ENCODE data around the gene OR6P1.

The OR6P1 gene

DNA sequence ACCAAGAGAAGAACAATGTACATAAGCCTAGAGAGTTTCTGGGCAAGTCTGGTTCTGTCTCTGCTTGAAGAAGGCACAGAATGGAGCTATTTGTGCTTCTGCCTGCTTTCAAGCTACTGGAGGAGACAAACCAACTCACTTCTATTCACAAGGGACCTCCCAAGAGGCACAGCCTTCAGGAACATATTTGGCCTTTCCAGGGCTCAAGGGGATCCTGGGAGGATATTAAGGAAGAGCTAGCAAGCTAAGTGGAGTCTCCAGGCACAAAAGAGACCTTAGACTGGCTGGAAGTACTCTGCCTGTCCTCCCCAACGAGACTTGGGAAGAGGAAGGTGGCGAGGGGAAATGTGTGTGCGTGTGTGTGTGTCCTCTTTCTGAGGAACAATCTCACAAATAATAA, 16.0 kb downstream of the OR6P1 start, which contains the start of gene OR6Y1:
OR6Y1 (minus strand) TSS at position 54 of the 400 bp plus-strand sequence. CDS start 6,300 bp downstream, outside the sequence.
- no peak for DNase-seq (ENCODE audit: low read depth in 1 of 2, low spot score in 1 of 2)
- no peak for TF ChIP-seq JUND (IDR thresholded peaks at IDR 0.05; ENCODE audit: low read depth)
- in situ Hi-C loops (cut with HindIII; ENCODE audit: low pct_unique_long_range_greater_than_20kb, low sequenced_read_pairs) = no loop called here

DNA sequence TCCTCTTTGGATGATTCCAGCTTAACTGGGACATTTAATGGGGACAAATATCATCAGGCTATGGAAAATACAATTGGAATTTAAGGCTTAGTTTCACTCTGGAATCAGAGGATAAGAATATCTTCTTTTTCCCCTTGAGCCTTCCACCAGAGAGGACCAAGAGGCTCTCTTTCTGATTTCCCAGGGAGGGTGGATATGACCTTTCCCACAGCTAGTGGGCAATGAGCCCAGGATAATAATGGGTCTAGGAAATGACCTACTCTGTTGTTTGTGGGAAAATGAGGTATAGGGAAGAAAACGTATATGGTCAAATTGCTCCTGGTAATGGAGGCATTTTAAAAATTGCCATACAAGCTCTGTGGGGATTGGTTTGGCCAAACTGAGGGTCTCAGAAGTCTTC, 18.1 kb downstream of the OR6P1 start:
- DNase-seq (ENCODE audit: low read depth in 1 of 2, low spot score in 1 of 2) = no peak
- in situ Hi-C loops (cut with HindIII; ENCODE audit: low pct_unique_long_range_greater_than_20kb, low sequenced_read_pairs) = no loop called here
- no peak for TF ChIP-seq JUND (IDR thresholded peaks at IDR 0.05; ENCODE audit: low read depth)

DNA sequence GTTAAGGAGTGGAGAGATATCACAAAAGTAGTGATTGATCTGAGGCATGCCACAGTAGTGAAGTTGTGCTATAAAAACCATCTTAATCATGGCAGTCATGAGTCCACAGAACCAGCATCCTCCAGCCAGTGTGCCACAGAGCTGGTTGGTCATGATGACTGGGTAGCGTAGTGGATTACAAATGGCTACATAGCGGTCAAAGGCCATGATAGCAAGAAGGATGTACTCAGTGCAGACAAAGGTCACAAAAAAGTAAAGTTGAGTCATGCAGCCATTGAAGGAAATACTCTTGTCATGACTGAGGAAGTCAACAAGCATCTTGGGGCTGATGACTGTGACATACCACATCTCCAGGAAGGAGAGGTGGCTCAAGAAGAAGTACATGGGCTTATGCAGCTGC, 22.8 kb downstream of the OR6P1 start:
- no peak for TF ChIP-seq JUND (IDR thresholded peaks at IDR 0.05; ENCODE audit: low read depth)
- in situ Hi-C loops (cut with HindIII; ENCODE audit: low pct_unique_long_range_greater_than_20kb, low sequenced_read_pairs) = no loop called here
- DNase-seq (ENCODE audit: low read depth in 1 of 2, low spot score in 1 of 2) = no peak

DNA sequence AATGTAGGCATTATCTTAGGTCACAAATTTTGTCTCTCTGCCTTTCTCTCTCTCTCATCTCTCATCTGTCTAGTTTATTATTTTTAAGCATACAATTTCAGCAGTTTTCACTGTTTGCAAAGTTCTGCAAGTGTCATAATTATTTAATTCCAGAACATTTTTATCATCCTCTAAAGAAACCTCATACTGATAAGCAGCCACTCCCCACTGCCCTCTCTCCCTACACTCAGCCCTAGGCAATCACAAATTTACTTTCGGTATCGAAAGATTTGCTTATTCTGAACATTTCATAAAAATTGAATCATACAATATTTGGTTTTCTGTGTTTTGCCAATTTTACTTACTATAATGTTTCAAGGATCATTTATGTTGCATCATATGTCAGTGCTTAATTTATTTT, 32.8 kb downstream of the OR6P1 start:
- no peak for DNase-seq (ENCODE audit: low read depth in 1 of 2, low spot score in 1 of 2)
- TF ChIP-seq JUND (IDR thresholded peaks at IDR 0.05; ENCODE audit: low read depth) = no peak
- in situ Hi-C loops (cut with HindIII; ENCODE audit: low pct_unique_long_range_greater_than_20kb, low sequenced_read_pairs) = no loop called here

DNA sequence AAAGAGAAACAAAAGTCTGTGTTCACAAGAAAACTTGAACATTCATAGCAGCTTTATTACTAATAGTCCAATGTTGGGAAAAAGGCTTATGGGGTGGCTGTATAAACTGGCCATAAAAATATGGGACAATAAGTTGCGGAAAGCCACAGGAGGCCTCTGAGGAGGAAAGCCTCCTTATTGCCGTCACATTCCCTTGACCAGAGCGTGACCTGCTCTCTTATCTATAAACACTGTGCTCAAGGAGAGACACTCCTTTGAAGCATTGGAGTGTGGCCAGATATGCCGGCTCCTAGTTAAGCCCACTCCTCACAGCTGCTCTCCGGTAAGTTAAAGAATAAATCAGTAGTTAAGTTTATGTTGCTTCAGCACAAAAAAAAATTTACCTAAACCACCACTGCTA, 35.9 kb downstream of the OR6P1 start:
- DNase-seq (ENCODE audit: low read depth in 1 of 2, low spot score in 1 of 2) = no peak
- in situ Hi-C loops (cut with HindIII; ENCODE audit: low pct_unique_long_range_greater_than_20kb, low sequenced_read_pairs) = no loop called here

DNA sequence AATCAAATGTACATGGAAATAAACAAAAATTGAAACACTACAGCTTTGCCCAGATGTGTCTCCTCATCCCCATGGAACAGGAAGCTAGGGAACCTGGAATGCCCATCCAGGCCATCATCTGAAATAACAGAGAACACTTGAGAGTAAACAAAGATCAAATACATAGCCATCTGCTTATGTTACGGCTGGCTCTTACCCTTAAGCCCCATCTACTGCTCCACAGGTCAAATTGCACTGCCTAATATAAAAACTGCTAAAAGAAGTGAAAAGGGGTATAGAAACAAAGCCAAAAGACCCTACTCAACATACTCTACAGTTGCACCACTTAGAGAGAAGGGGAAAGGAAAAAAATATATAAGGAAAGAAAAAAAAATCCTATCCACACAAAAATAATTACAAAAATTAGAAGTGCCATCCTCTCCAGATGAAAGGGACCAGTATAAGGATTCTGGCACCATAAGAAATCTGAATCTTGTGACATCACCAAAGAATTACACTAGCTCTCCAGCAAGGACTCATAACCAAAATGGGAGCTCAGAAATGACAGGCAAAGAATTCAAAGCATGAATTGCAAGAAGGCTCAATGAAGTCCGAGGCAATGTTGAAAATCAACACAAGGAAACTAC, 43.1 kb downstream of the OR6P1 start:
- no peak for DNase-seq (ENCODE audit: low read depth in 1 of 2, low spot score in 1 of 2)
- in situ Hi-C loops (cut with HindIII; ENCODE audit: low pct_unique_long_range_greater_than_20kb, low sequenced_read_pairs) = no loop called here
- TF ChIP-seq JUND (IDR thresholded peaks at IDR 0.05; ENCODE audit: low read depth) = no peak

More for the DNA sequence above, 35.9 kb downstream of the OR6P1 start:
- no peak for TF ChIP-seq JUND (IDR thresholded peaks at IDR 0.05; ENCODE audit: low read depth)

DNA sequence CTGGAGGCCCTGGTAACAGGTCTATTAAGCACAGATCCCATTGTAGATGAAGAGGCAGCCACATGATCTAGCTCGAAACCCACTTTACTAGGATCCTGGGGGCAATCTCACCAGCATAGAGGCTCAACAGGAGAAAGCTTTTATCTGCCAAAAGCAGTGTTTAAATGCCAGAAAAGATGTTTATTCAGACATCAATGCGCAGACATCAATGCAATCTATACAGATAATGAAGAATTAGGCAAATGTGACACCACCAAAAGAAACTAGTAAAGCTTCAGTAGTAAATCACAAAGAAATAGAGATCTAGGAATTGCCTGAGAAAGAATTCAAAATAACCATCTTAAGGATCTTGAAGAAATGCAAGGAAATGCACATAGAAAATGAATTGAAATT, 48.7 kb downstream of the OR6P1 start:
- DNase-seq (ENCODE audit: low read depth in 1 of 2, low spot score in 1 of 2) = no peak
- TF ChIP-seq JUND (IDR thresholded peaks at IDR 0.05; ENCODE audit: low read depth) = no peak
- in situ Hi-C loops (cut with HindIII; ENCODE audit: low pct_unique_long_range_greater_than_20kb, low sequenced_read_pairs) = no loop called here

DNA sequence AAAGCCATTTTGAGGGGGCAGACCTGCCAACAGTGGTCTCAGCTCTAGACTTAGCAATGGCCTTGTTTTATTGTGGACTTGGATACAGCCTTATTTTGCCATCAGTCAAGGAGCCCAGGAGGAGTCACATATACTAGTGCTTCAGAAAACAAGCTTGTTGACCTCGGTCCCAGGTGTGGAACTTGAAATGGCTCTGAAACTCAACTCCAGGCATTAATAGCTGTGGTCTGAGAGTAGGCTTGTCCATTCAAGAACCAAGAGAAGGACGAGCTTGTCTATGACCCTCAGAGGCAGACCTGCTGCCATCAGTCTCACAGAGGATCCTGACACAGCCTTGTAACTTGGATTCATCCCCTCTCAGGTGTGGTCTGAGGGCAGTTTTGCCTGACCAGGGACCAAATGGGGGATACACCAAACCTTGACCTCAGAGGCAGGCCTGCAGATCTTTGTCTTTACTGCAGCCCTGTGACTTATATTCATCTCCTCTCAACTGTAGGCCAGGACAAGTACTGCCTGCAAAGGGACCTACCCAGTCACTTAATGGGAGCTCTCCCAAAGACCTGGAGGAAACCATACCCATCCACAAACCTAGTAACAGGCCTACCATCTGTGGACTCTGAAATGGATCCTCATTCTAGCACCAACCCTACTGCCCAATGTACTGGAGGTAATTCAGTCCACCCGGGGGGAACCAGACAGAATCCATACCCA, 49.3 kb downstream of the OR6P1 start:
- in situ Hi-C loops (cut with HindIII; ENCODE audit: low pct_unique_long_range_greater_than_20kb, low sequenced_read_pairs) = no loop called here
- DNase-seq (ENCODE audit: low read depth in 1 of 2, low spot score in 1 of 2) = no peak
- TF ChIP-seq JUND (IDR thresholded peaks at IDR 0.05; ENCODE audit: low read depth) = no peak

DNA sequence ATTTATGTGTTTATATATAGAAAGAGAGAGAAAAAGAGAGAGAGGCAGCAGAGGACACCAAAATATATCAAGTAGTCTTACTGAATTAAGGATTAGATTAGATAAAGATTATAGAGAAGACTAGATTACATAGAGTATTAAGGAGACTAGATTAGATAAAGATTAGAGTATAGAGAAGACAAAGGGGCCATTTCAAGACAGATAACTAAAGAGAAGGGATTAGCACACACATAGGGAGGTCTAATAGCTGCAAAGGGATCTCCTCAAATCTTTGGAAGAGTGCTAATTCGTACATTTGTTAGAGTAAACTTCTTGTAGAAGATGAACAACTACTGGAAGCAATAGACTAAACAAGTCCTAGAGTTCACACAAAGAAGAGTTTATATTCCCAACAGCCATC, 50.4 kb downstream of the OR6P1 start:
- TF ChIP-seq JUND (IDR thresholded peaks at IDR 0.05; ENCODE audit: low read depth) = no peak
- no peak for DNase-seq (ENCODE audit: low read depth in 1 of 2, low spot score in 1 of 2)
- in situ Hi-C loops (cut with HindIII; ENCODE audit: low pct_unique_long_range_greater_than_20kb, low sequenced_read_pairs) = no loop called here

DNA sequence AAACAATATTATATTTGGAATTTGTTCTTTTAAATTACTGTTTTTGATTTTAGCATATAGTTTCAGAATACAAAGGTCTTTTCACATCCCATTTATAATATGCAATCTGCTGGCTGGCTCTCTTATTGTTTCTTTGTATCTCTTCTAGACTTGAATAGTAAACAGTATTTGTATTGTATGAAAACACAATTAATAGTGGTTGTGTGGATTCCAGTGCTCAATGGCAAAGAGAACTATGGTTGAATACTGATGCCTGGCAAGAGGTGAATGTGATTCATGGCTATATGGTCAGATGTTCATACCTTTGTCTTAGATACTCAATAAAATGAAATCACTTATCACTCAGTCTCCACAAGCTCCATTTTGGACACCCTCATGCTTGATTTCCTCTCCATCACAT, 53.4 kb downstream of the OR6P1 start:
- in situ Hi-C loops (cut with HindIII; ENCODE audit: low pct_unique_long_range_greater_than_20kb, low sequenced_read_pairs) = no loop called here
- DNase-seq (ENCODE audit: low read depth in 1 of 2, low spot score in 1 of 2) = no peak

More for the DNA sequence above, 53.4 kb downstream of the OR6P1 start:
- TF ChIP-seq JUND (IDR thresholded peaks at IDR 0.05; ENCODE audit: low read depth) = no peak
